ENCODE results near the gene IGF2. TPM values are rescaled to one million over a fixed set of nuclear protein-coding genes. Genes with fewer than 3 reads are reported as not detected.
"Not testable (repeated sequence)": the region's sequence is repeated elsewhere in the genome, so short reads cannot be mapped to it uniquely, and the experiment has no call there.

Gene IGF2
- total RNA-seq, 1 donor = not detected

- H3K4me3 ChIP-seq (ENCODE audit: low read length) = no peak overlapping the region
- no peaks in the 10 kb centered on the region for H3K27me3 ChIP-seq (ENCODE audit: insufficient read depth, low read length)
- H3K4me1 ChIP-seq (ENCODE audit: insufficient read depth, low read length) = no peaks in the 10 kb centered on the region
- no peaks in the 10 kb centered on the region for H3K9me3 ChIP-seq (ENCODE audit: low read depth, low read length)
Measured at GRCh38 chr11:2129308-2129698, 9.9 kb downstream of the IGF2 start.

DNA sequence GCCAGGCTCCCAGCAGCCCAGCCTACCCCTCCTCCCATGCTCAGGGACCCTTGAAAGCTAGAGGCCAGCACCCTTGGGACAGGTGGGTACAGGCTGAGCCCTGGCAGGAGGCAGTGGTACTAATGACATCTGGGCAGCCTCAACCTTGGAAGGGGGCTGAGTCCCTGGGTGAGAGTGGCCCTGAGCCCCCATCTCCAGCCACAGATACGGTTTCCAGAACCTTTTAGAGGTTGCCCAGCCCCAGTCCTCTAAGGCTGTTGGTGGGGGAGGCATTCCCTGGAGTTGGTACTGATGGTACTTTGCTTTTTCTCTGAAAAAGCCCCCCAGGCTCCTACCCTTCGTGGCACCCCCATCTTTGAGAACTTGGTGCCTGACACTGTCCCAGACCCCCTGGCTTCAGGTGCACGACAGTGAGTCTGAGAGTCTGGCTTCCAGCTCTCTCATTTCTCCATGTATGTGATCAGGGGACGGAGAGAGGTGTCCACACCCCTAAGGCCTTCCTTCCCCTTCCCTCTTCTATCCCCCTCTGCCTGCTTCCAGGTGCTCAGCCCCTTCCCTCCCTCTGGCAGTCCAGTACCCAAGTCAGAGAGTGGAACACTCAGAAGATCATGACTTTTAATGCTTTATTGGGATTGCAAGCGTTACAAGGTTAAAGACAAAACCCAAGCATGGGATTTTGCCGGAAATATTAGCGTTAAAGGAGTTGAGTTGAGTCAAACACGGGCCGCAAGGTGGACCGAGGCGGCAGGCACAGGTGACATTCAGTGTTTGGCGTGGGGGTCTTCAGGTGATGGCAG lies 10.5 kb downstream of the IGF2 start:
- Histone ChIP-seq H3K9me3 (ENCODE audit: low read depth, low read length) (no peaks in the 10 kb centered on the region), H3K4me1 (ENCODE audit: insufficient read depth, low read length) (no peaks in the 10 kb centered on the region), H3K27me3 (ENCODE audit: insufficient read depth, low read length) (no peaks in the 10 kb centered on the region), H3K4me3 (ENCODE audit: low read length) (no peak overlapping the region)

DNA sequence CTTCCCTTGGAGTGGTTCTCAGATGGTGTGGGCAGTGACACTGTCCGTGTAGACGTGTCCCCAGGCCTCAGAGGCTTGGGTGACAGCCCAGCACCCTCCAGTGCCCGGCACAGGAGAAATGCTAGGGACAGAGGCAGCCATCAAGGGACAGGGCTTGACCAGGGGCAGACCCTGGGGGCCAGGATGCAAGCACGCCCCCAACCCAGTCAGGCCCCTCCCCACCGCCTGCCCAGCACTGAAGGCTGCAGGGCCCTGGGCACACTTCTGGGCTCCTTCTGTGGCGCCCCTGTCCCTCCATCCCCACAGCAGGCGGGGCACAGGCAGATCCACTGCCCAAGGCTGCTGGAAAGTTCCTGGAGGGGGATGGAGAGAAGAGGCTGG lies 11.1 kb downstream of the IGF2 start:
- no peak overlapping the region for H3K4me3 ChIP-seq (ENCODE audit: low read length)

DNA sequence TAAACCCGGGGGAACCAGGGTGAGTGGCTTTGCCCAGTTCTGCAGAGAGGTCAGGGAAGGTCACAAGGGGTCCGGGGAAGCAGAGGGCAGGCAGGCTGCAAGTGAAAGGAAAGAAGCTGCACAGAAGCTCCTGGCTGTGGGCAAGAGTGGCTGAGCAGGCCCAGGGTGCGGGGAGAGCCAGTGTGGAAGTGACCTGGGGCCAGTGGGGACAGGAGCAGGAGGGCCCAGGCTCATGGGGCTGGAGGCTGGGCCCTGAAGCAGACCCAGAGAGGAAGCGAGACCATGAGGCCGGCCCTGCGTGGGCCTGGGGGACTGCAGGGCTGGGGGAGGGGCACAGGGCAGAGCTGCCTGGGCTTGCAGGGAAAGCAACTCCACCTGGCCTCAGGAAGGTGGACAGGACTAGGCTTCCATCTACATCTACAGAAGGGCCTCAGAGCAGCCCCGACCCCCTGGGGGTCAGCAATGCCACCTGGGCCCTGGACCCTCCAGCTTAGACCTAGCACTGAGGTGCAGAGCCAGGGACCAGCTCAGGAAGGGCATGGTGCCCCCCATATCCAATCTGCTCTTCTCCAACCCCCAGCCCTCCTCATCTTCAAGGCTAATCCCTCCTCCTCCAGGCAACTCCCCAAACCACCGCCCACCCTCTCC lies 11.6 kb downstream of the IGF2 start:
- Histone ChIP-seq H3K4me3 (ENCODE audit: low read length) (no peak overlapping the region), H3K27me3 (ENCODE audit: insufficient read depth, low read length) (no peaks in the 10 kb centered on the region), H3K9me3 (ENCODE audit: low read depth, low read length) (no peaks in the 10 kb centered on the region), H3K4me1 (ENCODE audit: insufficient read depth, low read length) (no peaks in the 10 kb centered on the region)

More for the DNA sequence above, 11.1 kb downstream of the IGF2 start:
- Histone ChIP-seq H3K9me3 (ENCODE audit: low read depth, low read length) (no peaks in the 10 kb centered on the region), H3K4me1 (ENCODE audit: insufficient read depth, low read length) (no peaks in the 10 kb centered on the region), H3K27me3 (ENCODE audit: insufficient read depth, low read length) (no peaks in the 10 kb centered on the region)

GRCh38 chr11:2126520-2127085 lies 12.6 kb downstream of the IGF2 start:
- Histone ChIP-seq H3K27me3 (ENCODE audit: insufficient read depth, low read length) (no peaks in the 10 kb centered on the region), H3K4me3 (ENCODE audit: low read length) (no peak overlapping the region), H3K4me1 (ENCODE audit: insufficient read depth, low read length) (no peaks in the 10 kb centered on the region), H3K9me3 (ENCODE audit: low read depth, low read length) (no peaks in the 10 kb centered on the region)

- not testable (repeated sequence) for H3K27me3 ChIP-seq (ENCODE audit: insufficient read depth, low read length); H3K4me3 ChIP-seq (ENCODE audit: low read length); H3K9me3 ChIP-seq (ENCODE audit: low read depth, low read length); H3K4me1 ChIP-seq (ENCODE audit: insufficient read depth, low read length)
Measured at GRCh38 chr11:2124736-2125484, 14.3 kb downstream of the IGF2 start.

DNA sequence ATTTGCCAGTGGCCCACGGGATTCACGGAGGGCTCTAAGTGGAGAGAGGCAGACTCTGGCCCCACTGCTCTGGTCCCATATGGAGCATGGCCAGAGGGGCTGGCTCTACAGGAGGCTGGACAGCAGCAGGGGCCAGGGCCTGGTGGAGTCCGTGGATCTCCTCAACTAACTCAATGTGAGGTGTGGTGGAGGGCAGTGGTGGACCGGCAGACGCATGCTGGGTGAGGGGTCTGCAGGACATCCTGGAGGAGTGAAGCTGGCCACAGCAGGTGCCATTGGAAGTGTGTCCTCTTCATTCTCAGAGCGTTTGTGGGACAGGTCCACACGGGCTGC lies 15.6 kb downstream of the IGF2 start:
- no peaks in the 10 kb centered on the region for H3K4me1 ChIP-seq (ENCODE audit: insufficient read depth, low read length)
- no peaks in the 10 kb centered on the region for H3K9me3 ChIP-seq (ENCODE audit: low read depth, low read length)
- no peaks in the 10 kb centered on the region for H3K27me3 ChIP-seq (ENCODE audit: insufficient read depth, low read length)
- no peak overlapping the region for H3K4me3 ChIP-seq (ENCODE audit: low read length)

- no peaks in the 10 kb centered on the region for H3K4me1 ChIP-seq (ENCODE audit: insufficient read depth, low read length)
- no peaks in the 10 kb centered on the region for H3K27me3 ChIP-seq (ENCODE audit: insufficient read depth, low read length)
- no peaks in the 10 kb centered on the region for H3K9me3 ChIP-seq (ENCODE audit: low read depth, low read length)
- H3K4me3 ChIP-seq (ENCODE audit: low read length) = no peak overlapping the region
Measured at GRCh38 chr11:2122907-2123627, 16.1 kb downstream of the IGF2 start.

- H3K27me3 ChIP-seq (ENCODE audit: insufficient read depth, low read length) = no peaks in the 10 kb centered on the region
- no peak overlapping the region for H3K4me3 ChIP-seq (ENCODE audit: low read length)
- H3K4me1 ChIP-seq (ENCODE audit: insufficient read depth, low read length) = no peaks in the 10 kb centered on the region
- H3K9me3 ChIP-seq (ENCODE audit: low read depth, low read length) = no peaks in the 10 kb centered on the region
Measured at GRCh38 chr11:2122222-2122906, 16.8 kb downstream of the IGF2 start.

GRCh38 chr11:2121227-2122130 lies 17.7 kb downstream of the IGF2 start:
- Histone ChIP-seq H3K9me3 (ENCODE audit: low read depth, low read length) (no peaks in the 10 kb centered on the region), H3K4me1 (ENCODE audit: insufficient read depth, low read length) (no peaks in the 10 kb centered on the region), H3K27me3 (ENCODE audit: insufficient read depth, low read length) (no peaks in the 10 kb centered on the region), H3K4me3 (ENCODE audit: low read length) (no peak overlapping the region)

DNA sequence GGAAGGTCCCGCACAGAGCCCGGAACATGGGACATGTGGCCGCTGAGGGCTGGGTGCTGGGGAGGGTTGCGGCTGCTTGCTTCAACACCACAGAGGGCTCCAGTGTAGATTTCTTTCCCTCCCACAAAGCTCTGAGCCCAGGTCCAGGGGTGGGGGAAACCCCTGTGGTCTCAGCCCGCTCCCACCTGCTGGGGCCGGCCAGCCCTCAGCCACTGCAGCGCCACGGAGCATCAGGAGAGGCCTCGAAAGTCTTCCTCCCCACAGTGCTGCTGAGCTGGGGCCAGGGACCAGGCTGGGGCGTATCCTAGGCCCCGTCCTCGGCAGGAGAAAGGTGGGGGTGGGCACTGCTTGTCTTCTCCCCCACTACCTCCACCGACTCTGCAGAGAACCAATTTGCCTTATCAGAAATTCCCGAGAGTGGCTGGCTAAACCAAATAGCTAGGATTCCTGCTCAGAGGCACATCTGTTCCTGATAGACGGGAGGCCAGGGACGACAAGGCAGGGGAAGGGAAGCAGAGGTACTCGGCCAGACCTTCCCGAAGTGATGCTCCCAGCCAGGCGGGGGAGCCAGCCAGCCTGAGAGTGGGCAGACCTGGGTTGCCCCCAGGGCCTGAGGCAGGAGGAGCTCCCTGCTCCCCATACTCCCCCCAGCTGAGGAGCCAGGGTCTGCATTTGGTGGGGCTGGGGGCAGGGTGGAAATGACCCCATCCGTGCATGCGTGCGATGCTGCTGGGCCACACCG lies 18.7 kb downstream of the IGF2 start:
- Histone ChIP-seq H3K27me3 (ENCODE audit: insufficient read depth, low read length) (no peaks in the 10 kb centered on the region), H3K4me3 (ENCODE audit: low read length) (no peak overlapping the region), H3K9me3 (ENCODE audit: low read depth, low read length) (no peaks in the 10 kb centered on the region), H3K4me1 (ENCODE audit: insufficient read depth, low read length) (no peaks in the 10 kb centered on the region)

DNA sequence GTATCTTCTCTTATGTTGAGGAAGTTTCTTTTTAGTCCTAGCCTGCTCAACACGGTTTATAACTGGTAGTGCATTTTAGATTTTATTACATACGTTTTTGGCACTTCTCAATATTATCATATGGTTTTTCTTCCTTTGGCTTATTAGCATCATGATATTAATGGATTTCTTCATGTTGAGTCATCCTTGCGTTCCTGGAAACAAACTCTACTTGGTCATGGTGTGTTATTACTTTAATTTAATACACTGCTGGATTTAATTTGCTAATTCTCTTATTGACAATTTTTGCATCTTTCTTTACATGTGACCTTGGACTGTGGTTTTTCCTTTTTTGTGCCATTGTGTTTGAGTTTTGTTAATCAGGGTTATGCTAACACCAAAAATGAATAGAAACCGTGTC lies 20.5 kb downstream of the IGF2 start:
- Histone ChIP-seq H3K27me3 (ENCODE audit: insufficient read depth, low read length) (no peaks in the 10 kb centered on the region), H3K9me3 (ENCODE audit: low read depth, low read length) (no peaks in the 10 kb centered on the region), H3K4me1 (ENCODE audit: insufficient read depth, low read length) (no peaks in the 10 kb centered on the region), H3K4me3 (ENCODE audit: low read length) (no peak overlapping the region)

- Histone ChIP-seq H3K4me3 (ENCODE audit: low read length) (no peak overlapping the region), H3K27me3 (ENCODE audit: insufficient read depth, low read length) (no peaks in the 10 kb centered on the region), H3K9me3 (ENCODE audit: low read depth, low read length) (no peaks in the 10 kb centered on the region), H3K4me1 (ENCODE audit: insufficient read depth, low read length) (no peaks in the 10 kb centered on the region)
Measured at GRCh38 chr11:2116680-2117079, 22.5 kb downstream of the IGF2 start.

All from mononuclear cell (primary cell).